Suppressor macrophage treated with lipopolysaccharide for 1 hour (primary cell): Measurements from ENCODE around the gene EPB41L3.
A peak's percentile ranks its signal among the peaks of the same experiment; 100 is the strongest.

Experiments used
- DNase-seq, 3 donors: peaks; one replicate each; pipeline ENCODE4 v3.0.0-alpha.2; 2020 to 2022

EPB41L3 gene

GRCh38 chr18:5449858-5450509, 93.8 kb downstream of the EPB41L3 start:
- DNase-seq: no peak

GRCh38 chr18:5447442-5447841, 96.4 kb downstream of the EPB41L3 start:
- DNase-seq: peak; percentile 37 to 61 (median 55)

GRCh38 chr18:5444847-5445246, 99.0 kb downstream of the EPB41L3 start:
- DNase-seq: peak in 1 of 3 donors; percentile 21

GRCh38 chr18:5444269-5444668, 99.5 kb downstream of the EPB41L3 start:
- peak in 2 of 3 donors; percentile 53 to 54 for DNase-seq

- DNase-seq: peak; percentile 59 to 88 (median 85)
Observed at GRCh38 chr18:5439986-5440696, 103.7 kb downstream of the EPB41L3 start.

GRCh38 chr18:5434425-5434824, 109.4 kb downstream of the EPB41L3 start:
- DNase-seq: no peak

GRCh38 chr18:5431836-5432575, 111.8 kb downstream of the EPB41L3 start:
- DNase-seq: no peak

GRCh38 chr18:5430131-5430530, 113.7 kb downstream of the EPB41L3 start:
- DNase-seq: no peak

GRCh38 chr18:5429681-5430080, 114.1 kb downstream of the EPB41L3 start:
- no peak for DNase-seq

- DNase-seq: no peak
Observed at GRCh38 chr18:5425721-5426120, 118.1 kb downstream of the EPB41L3 start.

- peak; percentile 51 to 71 (median 66) for DNase-seq
Observed at GRCh38 chr18:5424903-5425664, 118.7 kb downstream of the EPB41L3 start.

GRCh38 chr18:5422626-5423025, 121.2 kb downstream of the EPB41L3 start:
- DNase-seq: no peak

- DNase-seq: no peak
Observed at GRCh38 chr18:5421981-5422380, 121.8 kb downstream of the EPB41L3 start.

GRCh38 chr18:5420906-5421305, 122.9 kb downstream of the EPB41L3 start:
- peak in 1 of 3 donors; percentile 18 for DNase-seq

- no peak for DNase-seq
Observed at GRCh38 chr18:5419601-5420000, 124.2 kb downstream of the EPB41L3 start.

GRCh38 chr18:5419030-5419429, 124.8 kb downstream of the EPB41L3 start:
- DNase-seq: peak; percentile 42 to 63 (median 55)

GRCh38 chr18:5417342-5417741, 126.5 kb downstream of the EPB41L3 start:
- peak; percentile 78 to 86 (median 84) for DNase-seq

GRCh38 chr18:5416112-5416511, 127.7 kb downstream of the EPB41L3 start:
- no peak for DNase-seq

- no peak for DNase-seq
Observed at GRCh38 chr18:5415665-5416064, 128.1 kb downstream of the EPB41L3 start.

- no peak for DNase-seq
Observed at GRCh38 chr18:5415031-5415430, 128.8 kb downstream of the EPB41L3 start.

GRCh38 chr18:5414546-5414945, 129.3 kb downstream of the EPB41L3 start:
- DNase-seq: no peak

- no peak for DNase-seq
Observed at GRCh38 chr18:5413447-5413846, 130.3 kb downstream of the EPB41L3 start.

- DNase-seq: no peak
Observed at GRCh38 chr18:5410582-5410981, 133.2 kb downstream of the EPB41L3 start.
